ENCODE data around the gene AK8.

DNA sequence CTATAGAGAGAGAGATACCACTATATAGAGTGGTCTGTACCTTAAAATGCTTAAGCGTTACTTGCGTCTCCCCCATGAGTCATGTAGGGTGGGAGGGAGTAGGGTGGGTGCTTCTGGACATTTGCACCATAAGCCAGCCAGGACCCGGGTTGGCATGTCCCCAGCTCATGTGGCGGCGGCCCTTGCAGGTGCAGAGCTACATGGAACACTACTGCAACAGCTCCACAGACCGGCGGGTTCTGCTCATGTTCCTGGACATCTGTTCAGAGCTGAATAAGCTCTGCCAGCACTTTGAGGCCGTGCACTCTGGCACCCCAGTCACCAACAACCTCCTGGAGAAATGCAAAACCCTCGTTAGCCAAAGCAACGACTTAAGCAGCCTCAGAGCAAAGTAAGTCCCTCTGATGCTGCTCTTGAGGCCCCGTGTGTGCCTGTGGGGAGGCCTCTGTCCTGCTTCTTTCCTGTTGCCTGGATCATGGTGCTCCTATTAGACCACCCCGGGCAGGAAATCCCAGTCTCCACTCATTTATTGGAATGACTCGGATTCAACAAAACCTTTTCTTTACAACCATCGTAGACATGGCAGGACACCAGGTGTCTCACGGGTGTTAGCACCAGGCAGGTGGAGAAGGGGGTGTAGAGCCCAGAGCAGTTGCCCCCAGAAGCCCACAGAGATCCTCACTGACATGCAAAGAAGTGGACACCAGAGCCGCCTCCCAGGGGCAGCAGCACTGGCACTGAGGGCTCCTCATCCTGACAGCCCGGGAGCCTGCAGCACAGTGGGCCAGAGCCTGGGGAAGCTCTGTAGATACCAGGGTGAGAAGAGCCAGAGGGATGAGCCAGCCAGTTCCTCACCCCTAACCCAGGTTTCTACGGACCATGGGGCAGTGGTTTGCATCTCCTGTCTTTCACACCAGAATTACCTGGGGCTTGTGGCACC, 9.4 kb upstream of the AK8 start:
- TF ChIP-seq TARDBP (IDR thresholded peaks at IDR 0.05) (no peak), FOXA1 (IDR thresholded peaks at IDR 0.05) (no peak), CTBP1 (IDR thresholded peaks at IDR 0.05; ENCODE audit: borderline replicate concordance) (no peak), SUZ12 (IDR thresholded peaks at IDR 0.05) (no peak), SP1 (IDR thresholded peaks at IDR 0.05) (no peak), BHLHE40 (IDR thresholded peaks at IDR 0.05; ENCODE audit: borderline replicate concordance) (no peak), L3MBTL2 (conservative IDR thresholded peaks at IDR 0.05) (no peak)
